Activated naive CD8-positive, alpha-beta T cell treated with anti-CD3 and anti-CD28 coated beads, Interleukin-2, amount 10 ng/mL, durations not matched to agents 7 days and 5 days (primary cell): ENCODE results near the gene PIANP. TPM values are rescaled to one million over a fixed set of nuclear protein-coding genes. Genes with fewer than 3 reads are reported as not detected.
A peak's percentile ranks its signal among the peaks of the same experiment; 100 is the strongest.
"Not testable (repeated sequence)": the region's sequence is repeated elsewhere in the genome, so short reads cannot be mapped to it uniquely, and the experiment has no call there.

Experiments
- ATAC-seq: fragments of 150-1000 bp; cut with Tn5 transposase; one replicate; pipeline ENCODE4 v1.10.0; 2021; ENCODE audit warnings: low read depth, moderate library complexity
- POLR2A ChIA-PET: fragments of 350-600 bp; sonication (Branson Sonifier 250); formaldehyde crosslinking; loops from one replicate; lab custom pipeline; 2021; ENCODE audit warnings: antibody characterized with exemption; lab: Charles Lee
- DNase-seq: peaks from one replicate; pipeline ENCODE4 v3.0.0; 2021
- H3K27ac Mint-ChIP-seq: one replicate; pipeline ENCODE4 v1.8.0; 2022; ENCODE audit warnings: mild to moderate bottlenecking, mixed read lengths
- H3K27me3 Mint-ChIP-seq: one replicate; pipeline ENCODE4 v1.8.0; 2022; ENCODE audit warnings: mild to moderate bottlenecking, moderate library complexity, mixed read lengths
- H3K36me3 Mint-ChIP-seq: one replicate; pipeline ENCODE4 v1.8.0; 2021; ENCODE audit warnings: mild to moderate bottlenecking, mixed read lengths
- H3K4me1 Mint-ChIP-seq: one replicate; pipeline ENCODE4 v1.8.0; 2021; ENCODE audit warnings: mixed read lengths
- H3K4me3 Mint-ChIP-seq: one replicate; pipeline ENCODE4 v1.8.0; 2022; ENCODE audit warnings: mild to moderate bottlenecking, moderate library complexity, mixed read lengths
- H3K9me3 Mint-ChIP-seq: one replicate; pipeline ENCODE4 v1.8.0; 2021; ENCODE audit warnings: mixed read lengths
- total RNA-seq, 2 experiments: library from RNA; stranded (reverse); gene quantifications; one replicate each; pipeline ENCODE4 v1.2.3, GENCODE V29; 2021

Gene PIANP
- total RNA-seq: 1 to 10 TPM in 1 of 2 experiments, under 1 TPM in 1; 0.75 to 1.1 TPM

GRCh38 chr12:6700646-6701051 is at the start of gene PIANP:
Gene PIANP, minus strand, starts transcription at chr12:6700815. Its CDS starts 2,754 bp downstream, at chr12:6698061.
- H3K4me3 Mint-ChIP-seq: peak within 1 kb of the TSS; percentile 67
- H3K36me3 Mint-ChIP-seq: no peaks in the 10 kb centered on the region
- POLR2A ChIA-PET: interaction anchor here (1.4 kb wide), 1 partner anchor 8 kb away, joined by 8 read pairs; no protein-coding TSS in a partner anchor
- DNase-seq: peak; percentile 71
- peak; percentile 75 for ATAC-seq
- peaks cover 25% of the 10 kb centered on the region for H3K4me1 Mint-ChIP-seq
- peaks cover 76% of the 10 kb centered on the region for H3K27me3 Mint-ChIP-seq
- no peaks in the 10 kb centered on the region for H3K9me3 Mint-ChIP-seq
- H3K27ac Mint-ChIP-seq: peak within 1 kb of the TSS; percentile 40

- no peak overlapping the region for H3K27ac Mint-ChIP-seq
- POLR2A ChIA-PET: no interaction called here
- H3K4me3 Mint-ChIP-seq: no peak overlapping the region
- H3K4me1 Mint-ChIP-seq: peaks cover 34% of the 10 kb centered on the region
- ATAC-seq (no peak), DNase-seq (no peak)
- peaks cover 39% of the 10 kb centered on the region for H3K36me3 Mint-ChIP-seq
- no peaks in the 10 kb centered on the region for H3K9me3 Mint-ChIP-seq
- H3K27me3 Mint-ChIP-seq: no peaks in the 10 kb centered on the region
Measured at GRCh38 chr12:6748761-6749160, 48.1 kb upstream of the PIANP start.

- DNase-seq: no peak
- H3K27me3 Mint-ChIP-seq: no peaks in the 10 kb centered on the region
- peaks cover 37% of the 10 kb centered on the region for H3K36me3 Mint-ChIP-seq
- ATAC-seq: no peak
- peaks cover 30% of the 10 kb centered on the region for H3K4me1 Mint-ChIP-seq
- H3K4me3 Mint-ChIP-seq: no peak overlapping the region
- H3K9me3 Mint-ChIP-seq: no peaks in the 10 kb centered on the region
- H3K27ac Mint-ChIP-seq: peak overlapping the region; percentile 65
- POLR2A ChIA-PET: interaction anchor here (0.7 to 1.6 kb wide), 3 partner anchors 19 to 104 kb away, joined by 3 to 4 read pairs (median 3); partner anchors contain the start of genes CDCA3 and USP5
Measured at GRCh38 chr12:6747216-6747615, 46.6 kb upstream of the PIANP start.

- ATAC-seq: peak; percentile 99
- peak overlapping the region; percentile 34 for H3K4me3 Mint-ChIP-seq
- POLR2A ChIA-PET: interaction anchor here (0.6 to 1.6 kb wide), 5 partner anchors 19 to 106 kb away, joined by 3 to 5 read pairs (median 3); partner anchors contain the start of genes CDCA3, COPS7A and USP5
Measured at GRCh38 chr12:6745741-6746525, 45.3 kb upstream of the PIANP start.

GRCh38 chr12:6743300-6743699 is 42.7 kb upstream of the PIANP start:
- H3K4me1 Mint-ChIP-seq: peaks cover 16% of the 10 kb centered on the region
- H3K9me3 Mint-ChIP-seq, ATAC-seq, H3K4me3 Mint-ChIP-seq, H3K27me3 Mint-ChIP-seq, H3K27ac Mint-ChIP-seq, DNase-seq: not testable (repeated sequence)
- POLR2A ChIA-PET: interaction anchor here (0.9 to 2.0 kb wide), 2 partner anchors 10 to 19 kb away, joined by 3 to 15 read pairs; partner anchors contain the start of genes COPS7A and MLF2
- H3K36me3 Mint-ChIP-seq: peaks cover 20% of the 10 kb centered on the region

More at GRCh38 chr12:6745741-6746525, 45.3 kb upstream of the PIANP start:
- Mint-ChIP-seq H3K9me3 (no peaks in the 10 kb centered on the region), H3K27me3 (no peaks in the 10 kb centered on the region), H3K36me3 (peaks cover 30% of the 10 kb centered on the region), H3K4me1 (peaks cover 20% of the 10 kb centered on the region), H3K27ac (peak overlapping the region; percentile 87)
- no peak for DNase-seq

GRCh38 chr12:6742834-6743233 is 42.2 kb upstream of the PIANP start:
- POLR2A ChIA-PET: interaction anchor here (0.6 to 0.9 kb wide), 2 partner anchors 9 to 19 kb away, joined by 3 to 6 read pairs; partner anchors contain the start of gene COPS7A
- no peaks in the 10 kb centered on the region for H3K27me3 Mint-ChIP-seq
- H3K36me3 Mint-ChIP-seq: peaks cover 15% of the 10 kb centered on the region
- no peak overlapping the region for H3K27ac Mint-ChIP-seq
- DNase-seq (no peak), ATAC-seq (no peak)
- H3K9me3 Mint-ChIP-seq: no peaks in the 10 kb centered on the region
- peaks cover 16% of the 10 kb centered on the region for H3K4me1 Mint-ChIP-seq
- H3K4me3 Mint-ChIP-seq: no peak overlapping the region

GRCh38 chr12:6742080-6742479 is 41.5 kb upstream of the PIANP start:
- POLR2A ChIA-PET: interaction anchor here (0.6 to 0.9 kb wide), 2 partner anchors 9 to 18 kb away, joined by 3 to 6 read pairs; partner anchors contain the start of gene COPS7A
- H3K9me3 Mint-ChIP-seq, H3K27ac Mint-ChIP-seq, H3K36me3 Mint-ChIP-seq, H3K27me3 Mint-ChIP-seq, H3K4me3 Mint-ChIP-seq, ATAC-seq, DNase-seq: not testable (repeated sequence)
- peaks cover 14% of the 10 kb centered on the region for H3K4me1 Mint-ChIP-seq

- POLR2A ChIA-PET: no interaction called here
- DNase-seq: no peak
Measured at GRCh38 chr12:6736754-6737153, 36.1 kb upstream of the PIANP start.

GRCh38 chr12:6735448-6736191 is 35.0 kb upstream of the PIANP start:
- H3K27ac Mint-ChIP-seq: peak overlapping the region; percentile 11
- H3K4me3 Mint-ChIP-seq: no peak overlapping the region
- peaks cover 8% of the 10 kb centered on the region for H3K4me1 Mint-ChIP-seq
- H3K9me3 Mint-ChIP-seq: no peaks in the 10 kb centered on the region
- POLR2A ChIA-PET: no interaction called here
- peaks cover 7% of the 10 kb centered on the region for H3K36me3 Mint-ChIP-seq
- H3K27me3 Mint-ChIP-seq: no peaks in the 10 kb centered on the region
- ATAC-seq (peak; percentile 86), DNase-seq (peak; percentile 55)

More at GRCh38 chr12:6736754-6737153, 36.1 kb upstream of the PIANP start:
- Mint-ChIP-seq H3K27ac (no peak overlapping the region), H3K9me3 (no peaks in the 10 kb centered on the region), H3K27me3 (no peaks in the 10 kb centered on the region), H3K36me3 (no peaks in the 10 kb centered on the region), H3K4me3 (no peak overlapping the region), H3K4me1 (peaks cover 8% of the 10 kb centered on the region)
- ATAC-seq: no peak

- Mint-ChIP-seq H3K4me3 (no peak overlapping the region), H3K27ac (no peak overlapping the region), H3K27me3 (no peaks in the 10 kb centered on the region), H3K4me1 (peaks cover 8% of the 10 kb centered on the region), H3K9me3 (no peaks in the 10 kb centered on the region), H3K36me3 (peaks cover 8% of the 10 kb centered on the region)
- no peak for ATAC-seq
- DNase-seq: no peak
- POLR2A ChIA-PET: no interaction called here
Measured at GRCh38 chr12:6734506-6735387, 34.1 kb upstream of the PIANP start.

GRCh38 chr12:6730169-6730568 is 29.6 kb upstream of the PIANP start:
- peaks cover 10% of the 10 kb centered on the region for H3K4me1 Mint-ChIP-seq
- POLR2A ChIA-PET: no interaction called here
- no peaks in the 10 kb centered on the region for H3K9me3 Mint-ChIP-seq
- DNase-seq (no peak), ATAC-seq (no peak)
- no peaks in the 10 kb centered on the region for H3K27me3 Mint-ChIP-seq
- no peak overlapping the region for H3K27ac Mint-ChIP-seq
- no peak overlapping the region for H3K4me3 Mint-ChIP-seq
- peaks cover 16% of the 10 kb centered on the region for H3K36me3 Mint-ChIP-seq

- Mint-ChIP-seq H3K4me3 (no peak overlapping the region), H3K27me3 (no peaks in the 10 kb centered on the region), H3K36me3 (peaks cover 16% of the 10 kb centered on the region), H3K9me3 (no peaks in the 10 kb centered on the region), H3K4me1 (peaks cover 14% of the 10 kb centered on the region), H3K27ac (no peak overlapping the region)
- no peak for DNase-seq
- POLR2A ChIA-PET: no interaction called here
- ATAC-seq: no peak
Measured at GRCh38 chr12:6729186-6729585, 28.6 kb upstream of the PIANP start.
